Measurements from ENCODE around the gene DNAAF5.

DNA sequence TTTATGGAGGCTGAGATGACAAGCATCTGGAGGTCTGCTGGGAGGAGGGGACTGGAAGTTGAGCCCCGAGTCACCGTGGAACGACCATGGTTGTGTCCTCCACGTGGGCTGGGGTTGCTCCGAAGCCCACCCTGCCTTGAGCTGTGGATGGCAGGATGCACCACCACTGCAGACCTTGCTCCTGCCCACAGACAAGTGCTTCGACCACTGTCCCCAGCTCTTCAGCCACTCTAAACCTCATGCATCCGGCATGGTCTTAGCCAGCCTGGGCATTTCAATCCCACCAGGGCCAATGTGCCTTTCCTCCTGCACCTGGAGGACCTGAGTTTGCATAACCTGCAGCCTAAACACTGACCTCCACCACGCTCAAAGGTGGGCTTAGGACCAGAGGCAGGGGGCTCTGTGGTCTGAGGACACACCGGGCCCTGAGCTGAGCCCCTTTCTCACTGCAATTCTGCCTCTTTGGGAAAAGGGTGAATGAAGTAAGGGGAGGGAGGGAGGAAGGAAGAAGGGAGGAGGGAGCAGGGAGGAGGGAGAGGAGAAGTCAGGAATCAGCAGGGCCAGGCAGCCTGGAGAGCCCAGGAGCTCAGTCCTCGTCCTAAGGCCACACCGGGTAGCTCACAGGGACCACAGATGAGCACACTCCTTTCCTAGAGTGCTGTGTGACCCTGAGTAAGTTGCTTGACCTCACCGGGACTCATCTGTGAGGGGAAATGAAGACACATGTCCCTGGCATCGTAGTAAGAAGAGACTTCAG, 44.8 kb upstream of the DNAAF5 start:
- TF ChIP-seq, protein P1, sequence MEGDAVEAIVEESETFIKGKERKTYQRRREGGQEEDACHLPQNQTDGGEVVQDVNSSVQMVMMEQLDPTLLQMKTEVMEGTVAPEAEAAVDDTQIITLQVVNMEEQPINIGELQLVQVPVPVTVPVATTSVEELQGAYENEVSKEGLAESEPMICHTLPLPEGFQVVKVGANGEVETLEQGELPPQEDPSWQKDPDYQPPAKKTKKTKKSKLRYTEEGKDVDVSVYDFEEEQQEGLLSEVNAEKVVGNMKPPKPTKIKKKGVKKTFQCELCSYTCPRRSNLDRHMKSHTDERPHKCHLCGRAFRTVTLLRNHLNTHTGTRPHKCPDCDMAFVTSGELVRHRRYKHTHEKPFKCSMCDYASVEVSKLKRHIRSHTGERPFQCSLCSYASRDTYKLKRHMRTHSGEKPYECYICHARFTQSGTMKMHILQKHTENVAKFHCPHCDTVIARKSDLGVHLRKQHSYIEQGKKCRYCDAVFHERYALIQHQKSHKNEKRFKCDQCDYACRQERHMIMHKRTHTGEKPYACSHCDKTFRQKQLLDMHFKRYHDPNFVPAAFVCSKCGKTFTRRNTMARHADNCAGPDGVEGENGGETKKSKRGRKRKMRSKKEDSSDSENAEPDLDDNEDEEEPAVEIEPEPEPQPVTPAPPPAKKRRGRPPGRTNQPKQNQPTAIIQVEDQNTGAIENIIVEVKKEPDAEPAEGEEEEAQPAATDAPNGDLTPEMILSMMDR (IDR thresholded peaks at IDR 0.05) = no peak
- no peak for TF ChIP-seq POLR2A (IDR thresholded peaks at IDR 0.05)

All from lower leg skin (tissue), 3 donors.